MM.1S (cell line): ENCODE results near the gene KIF7.
"Not testable (repeated sequence)": the region's sequence is repeated elsewhere in the genome, so short reads cannot be mapped to it uniquely, and the experiment has no call there.

ENCODE experiments used
- DNase-seq: peaks from one replicate; pipeline ENCODE4 v3.0.0-alpha.2; 2015
- H2AFZ ChIP-seq: fragments of 300-600 bp; sonication (generic); 2 replicates; pipeline ENCODE4 v1.6.0; 2016; ENCODE audit warnings: antibody characterized with exemption, low read length
- H3F3A ChIP-seq: fragments of 300-600 bp; sonication (generic); 2 replicates; pipeline ENCODE4 v1.6.1; 2016; ENCODE audit warnings: mild to moderate bottlenecking, antibody characterized with exemption, low read length, moderate library complexity, mixed read lengths; ENCODE audit not compliant: insufficient read depth
- H3K27ac ChIP-seq: fragments of 300-600 bp; sonication (generic); 2 replicates; pipeline ENCODE4 v1.5.1; 2016; ENCODE audit warnings: mild to moderate bottlenecking, low read length
- H3K27me3 ChIP-seq: fragments of 300-600 bp; sonication (generic); replicated peaks from 2 replicates; pipeline ENCODE4 v1.6.0; 2016; ENCODE audit warnings: low read length; ENCODE audit not compliant: insufficient read depth
- H3K36me3 ChIP-seq: fragments of 300-600 bp; sonication (generic); replicated peaks from 2 replicates; pipeline ENCODE4 v1.6.1; 2016; ENCODE audit warnings: mild to moderate bottlenecking, low read length, mixed read lengths; ENCODE audit not compliant: insufficient read depth
- H3K4me1 ChIP-seq: fragments of 300-600 bp; sonication (generic); 2 replicates; pipeline ENCODE4 v1.6.1; 2016; ENCODE audit warnings: low read length, mixed read lengths
- H3K4me2 ChIP-seq: fragments of 300-600 bp; sonication (generic); 2 replicates; pipeline ENCODE4 v1.6.0; 2016; ENCODE audit warnings: low read depth, low read length
- H3K4me3 ChIP-seq: fragments of 300-600 bp; sonication (generic); 2 replicates; pipeline ENCODE4 v1.5.1; 2016; ENCODE audit warnings: low read length, mixed read lengths
- H3K79me2 ChIP-seq: fragments of 300-600 bp; sonication (generic); 2 replicates; pipeline ENCODE4 v1.6.1; 2016; ENCODE audit warnings: mixed run types, low read length, mixed read lengths
- H3K9ac ChIP-seq: fragments of 300-600 bp; sonication (generic); 2 replicates; pipeline ENCODE4 v1.6.1; 2016; ENCODE audit warnings: low read length, mixed read lengths
- H3K9me2 ChIP-seq: fragments of 300-600 bp; sonication (generic); replicated peaks from 2 replicates; pipeline ENCODE4 v1.6.1; 2016; ENCODE audit warnings: mild to moderate bottlenecking, low read length, mixed read lengths; ENCODE audit not compliant: insufficient read depth
- H3K9me3 ChIP-seq: fragments of 300-600 bp; sonication (generic); replicated peaks from 2 replicates; pipeline ENCODE4 v1.6.1; 2016; ENCODE audit warnings: mild to moderate bottlenecking, low read length, mixed read lengths; ENCODE audit not compliant: insufficient read depth
- H4K20me1 ChIP-seq: fragments of 300-600 bp; sonication (generic); 2 replicates; pipeline ENCODE4 v1.6.1; 2016; ENCODE audit warnings: mild to moderate bottlenecking, low read length, moderate library complexity, mixed read lengths; ENCODE audit not compliant: insufficient read depth
- CTCF ChIP-seq: fragments of 300-600 bp; sonication (generic); IDR thresholded peaks from 2 replicates; pipeline ENCODE4 v1.5.1; 2016; ENCODE audit warnings: antibody characterized with exemption, low read length, mixed read lengths
- EZH2 ChIP-seq: fragments of 300-600 bp; sonication (generic); optimal IDR thresholded peaks from 2 replicates; pipeline ENCODE3; 2017; ENCODE audit warnings: low read depth, mild to moderate bottlenecking, antibody characterized with exemption, low read length, mixed read lengths
- EZH2phosphoT487 ChIP-seq: fragments of 300-600 bp; sonication (generic); IDR thresholded peaks from 2 replicates; pipeline ENCODE4 v1.6.1; 2018; ENCODE audit warnings: antibody characterized with exemption, low read length

Gene KIF7

GRCh38 chr15:89693696-89694095 lies 38.4 kb upstream of the KIF7 start:
- no peak for TF ChIP-seq EZH2
- TF ChIP-seq CTCF, result no peak
- no peak for TF ChIP-seq EZH2phosphoT487
- H3K27ac ChIP-seq, result no peak overlapping the region
- no peak overlapping the region for H2AFZ ChIP-seq
- no peaks in the 10 kb centered on the region for H4K20me1 ChIP-seq
- no peaks in the 10 kb centered on the region for H3K9me2 ChIP-seq
- no peak overlapping the region for H3K9ac ChIP-seq
- DNase-seq, result no peak
- no peaks in the 10 kb centered on the region for H3K9me3 ChIP-seq
- H3K27me3 ChIP-seq, result no peaks in the 10 kb centered on the region
- no peak overlapping the region for H3K4me3 ChIP-seq
- H3K79me2 ChIP-seq, result no peaks in the 10 kb centered on the region
- H3K4me2 ChIP-seq, result no peak overlapping the region
- H3K36me3 ChIP-seq, result no peaks in the 10 kb centered on the region
- H3K4me1 ChIP-seq, result peaks cover 4% of the 10 kb centered on the region
- no peaks in the 10 kb centered on the region for H3F3A ChIP-seq

- Histone ChIP-seq H3K9me3 (no peaks in the 10 kb centered on the region), H3K4me2 (no peak overlapping the region), H3F3A (no peaks in the 10 kb centered on the region), H3K9me2 (no peaks in the 10 kb centered on the region), H3K27me3 (no peaks in the 10 kb centered on the region), H4K20me1 (no peaks in the 10 kb centered on the region), H3K4me1 (peaks cover 4% of the 10 kb centered on the region), H3K27ac (no peak overlapping the region), H3K36me3 (no peaks in the 10 kb centered on the region), H3K4me3 (no peak overlapping the region), H2AFZ (no peak overlapping the region), H3K79me2 (no peaks in the 10 kb centered on the region), H3K9ac (no peak overlapping the region)
- TF ChIP-seq EZH2phosphoT487 (no peak), CTCF (no peak), EZH2 (no peak)
- DNase-seq, result no peak
These were observed 37.8 kb upstream of the KIF7 start for GRCh38 chr15:89693091-89693490.

GRCh38 chr15:89690276-89691218 lies 35.3 kb upstream of the KIF7 start, which contains the start of the genes PEX11A and WDR93:
TSS of gene PEX11A (minus strand) at chr15:89690754. CDS start at chr15:89690632, 122 bp downstream.
TSS of gene WDR93 (plus strand) at chr15:89690811. CDS start at chr15:89701747, 10,936 bp downstream.
- H3K4me1 ChIP-seq, result peaks cover 4% of the 10 kb centered on the region

GRCh38 chr15:89689930-89690275 lies 34.6 kb upstream of the KIF7 start:
- peak overlapping the region; percentile 56; the same call in 1 of the 2 replicates for H3K9ac ChIP-seq
- H3K4me3 ChIP-seq, result peak overlapping the region; percentile 99
- H4K20me1 ChIP-seq, H3K79me2 ChIP-seq, H3K9me2 ChIP-seq, H3K4me1 ChIP-seq, H3K9me3 ChIP-seq, H3K36me3 ChIP-seq, DNase-seq, H3K27ac ChIP-seq, H3K27me3 ChIP-seq, H3F3A ChIP-seq: not testable (repeated sequence)
- peak overlapping the region; percentile 100 for H2AFZ ChIP-seq
- peak overlapping the region; percentile 99 for H3K4me2 ChIP-seq

More at GRCh38 chr15:89690276-89691218, 35.3 kb upstream of the KIF7 start, which contains the start of the genes PEX11A and WDR93:
- H3K27ac ChIP-seq, result no peak within 1 kb of the TSS
- peak within 1 kb of the TSS; percentile 99 for H3K4me3 ChIP-seq
- H3K9me2 ChIP-seq, result no peaks in the 10 kb centered on the region
- no peaks in the 10 kb centered on the region for H3K79me2 ChIP-seq
- no peaks in the 10 kb centered on the region for H3K36me3 ChIP-seq
- no peaks in the 10 kb centered on the region for H4K20me1 ChIP-seq
- H3K9ac ChIP-seq, result peak within 1 kb of the TSS; percentile 56; the same call in 1 of the 2 replicates
- H3K27me3 ChIP-seq, result no peaks in the 10 kb centered on the region
- H3F3A ChIP-seq, result no peaks in the 10 kb centered on the region
- TF ChIP-seq CTCF (no peak), EZH2 (no peak)
- peak within 1 kb of the TSS; percentile 100 for H2AFZ ChIP-seq
- H3K4me2 ChIP-seq, result peak within 1 kb of the TSS; percentile 99
- peak; percentile 88 for DNase-seq
- H3K9me3 ChIP-seq, result no peaks in the 10 kb centered on the region
